GM12878 (cell line): Measurements from ENCODE around the gene ZNF653. TPM values are rescaled to one million over a fixed set of nuclear protein-coding genes. Genes with fewer than 3 reads are reported as not detected.

Experiments
- ATAC-seq: fragments of 200-7000 bp; cut with Tn5 transposase; 3 replicates; pipeline ENCODE4 v1.9.1; 2020; ENCODE audit warnings: mild to moderate bottlenecking, moderate library complexity
- BruUV-seq: library from RNA; stranded (reverse); fragments of 400-500 nt; replicated peaks from 2 replicates; lab custom pipeline; 2021; lab: Mats Ljungman, UMichigan
- CTCF ChIA-PET: fragments of 300-600 bp; sonication (Branson Sonifier 250); formaldehyde crosslinking; extraction: SDS; loops from one replicate; lab custom pipeline; 2021; ENCODE audit warnings: inconsistent platforms; lab: Yijun Ruan, JAX
- POLR2A ChIA-PET: fragments of 350-600 bp; formaldehyde crosslinking; extraction: SDS; loops from one replicate; lab custom pipeline; 2021; ENCODE audit warnings: inconsistent platforms; lab: Charles Lee
- RAD21 ChIA-PET: fragments of 300-600 bp; sonication (Branson Sonifier 250); formaldehyde crosslinking; loops from one replicate; lab custom pipeline; 2023; ENCODE audit warnings: antibody characterized with exemption; ENCODE audit not compliant: unreplicated experiment; lab: Charles Lee
- SMC1A ChIA-PET: fragments of 300-600 bp; sonication (Branson Sonifier 250); formaldehyde crosslinking; loops from one replicate; lab custom pipeline; 2023; ENCODE audit not compliant: unreplicated experiment, uncharacterized antibody; lab: Charles Lee
- DNase-seq: peaks from one replicate; pipeline ENCODE4 v3.0.0-alpha.2; 2011; ENCODE audit warnings: low read depth, low spot score
- FAIRE-seq: peaks from 3 replicates; lab custom pipeline; 2011; peaks lifted over from hg19 to GRCh38; lab: Jason Lieb, UNC
- H2AFZ ChIP-seq: 2 replicates; pipeline ENCODE4 v1.6.0; 2011; ENCODE audit warnings: low read depth, low read length, control low read depth; ENCODE audit not compliant: control insufficient read depth
- H3K27ac ChIP-seq: 2 replicates; pipeline ENCODE4 v1.5.1; 2011; ENCODE audit warnings: control low read depth; ENCODE audit not compliant: control insufficient read depth, insufficient read depth
- H3K27me3 ChIP-seq, 2 experiments: replicated peaks in 1 of 2; 2 replicates each; pipeline versions ENCODE4 v1.6.0 to v1.6.1; 2011; ENCODE audit warnings: low read length in 1 of 2; ENCODE audit not compliant: control insufficient read depth in 2 of 2, insufficient read depth in 2 of 2
- H3K36me3 ChIP-seq, 2 experiments: 2 replicates each; pipeline ENCODE4 v1.5.1; 2011; ENCODE audit warnings: low read length in 1 of 2; ENCODE audit not compliant: control insufficient read depth in 2 of 2, insufficient read depth in 2 of 2
- H3K4me1 ChIP-seq: 2 replicates; pipeline ENCODE4 v1.6.1; 2011; ENCODE audit warnings: mild to moderate bottlenecking, low read length, moderate library complexity, mixed read lengths; ENCODE audit not compliant: control insufficient read depth, insufficient read depth
- H3K4me2 ChIP-seq: 2 replicates; pipeline ENCODE4 v1.6.0; 2011; ENCODE audit warnings: control low read depth; ENCODE audit not compliant: control insufficient read depth, insufficient read depth
- H3K4me3 ChIP-seq: fragments of 200-600 bp; sonication (generic); 2 replicates; pipeline ENCODE4 v1.5.1; 2016
- H3K79me2 ChIP-seq: 2 replicates; pipeline ENCODE4 v1.6.0; 2011; ENCODE audit warnings: low read length; ENCODE audit not compliant: control insufficient read depth, insufficient read depth
- H3K9ac ChIP-seq: 2 replicates; pipeline ENCODE4 v1.8.0; 2011; ENCODE audit warnings: low read length, control low read depth, mixed read lengths; ENCODE audit not compliant: control insufficient read depth, insufficient read depth
- H3K9me3 ChIP-seq: replicated peaks from 3 replicates; pipeline ENCODE4 v1.5.1; 2011; ENCODE audit warnings: mild to moderate bottlenecking, low read length; ENCODE audit not compliant: control insufficient read depth, insufficient read depth
- H4K20me1 ChIP-seq: 2 replicates; pipeline ENCODE4 v1.6.0; 2011; ENCODE audit not compliant: control insufficient read depth, insufficient read depth
- ATF7 ChIP-seq: fragments of 450-650 bp; IDR thresholded peaks from 2 replicates; pipeline ENCODE4 v1.6.1; 2016; ENCODE audit warnings: low read depth, mild to moderate bottlenecking
- BHLHE40 ChIP-seq, 2 experiments: fragments of 450-650 bp in 1 of 2; IDR thresholded peaks; 2 replicates each; pipeline ENCODE4 v1.6.1; 2011 to 2017; ENCODE audit warnings: low read depth in 2 of 2, borderline replicate concordance in 1 of 2, improper control_type of control experiment in 1 of 2, low read length in 1 of 2, mild to moderate bottlenecking in 1 of 2
- CHD2 ChIP-seq: IDR thresholded peaks from 2 replicates; pipeline ENCODE4 v1.6.1; 2011; ENCODE audit warnings: low read depth, low read length, improper control_type of control experiment, borderline replicate concordance
- EED ChIP-seq: sonication (generic); IDR thresholded peaks from 2 replicates; pipeline ENCODE4 v1.6.1; 2016; ENCODE audit warnings: antibody characterized with exemption, low read depth
- EP300 ChIP-seq, 2 experiments: fragments of 150-350 bp in 1 of 2; IDR thresholded peaks; 2 replicates each; pipeline ENCODE4 v1.6.1; 2011 to 2012; ENCODE audit warnings: low read depth in 2 of 2, low read length in 2 of 2, borderline replicate concordance in 1 of 2, improper control_type of control experiment in 1 of 2, inconsistent platforms in 1 of 2; ENCODE audit not compliant: control insufficient read depth in 1 of 2
- FOXK2 ChIP-seq: fragments of 450-650 bp; IDR thresholded peaks from 2 replicates; pipeline ENCODE4 v1.6.1; 2017; ENCODE audit warnings: mild to moderate bottlenecking, moderate library complexity
- GABPA ChIP-seq: IDR thresholded peaks from 2 replicates; pipeline ENCODE4 v1.6.1; 2014; ENCODE audit warnings: antibody characterized with exemption, low read depth, mild to moderate bottlenecking, inconsistent platforms
- HDAC2 ChIP-seq: fragments of 200-600 bp; sonication (generic); IDR thresholded peaks from 2 replicates; pipeline ENCODE4 v1.6.1; 2017
- PAX8 ChIP-seq: fragments of 450-650 bp; IDR thresholded peaks from 2 replicates; pipeline ENCODE4 v1.6.1; 2017; ENCODE audit warnings: mild to moderate bottlenecking, moderate library complexity
- POLR2AphosphoS2 ChIP-seq: IDR thresholded peaks from 2 replicates; pipeline ENCODE4 v1.6.1; 2011; ENCODE audit warnings: low read depth, mild to moderate bottlenecking, low read length, improper control_type of control experiment, moderate library complexity
- RAD21 ChIP-seq: IDR thresholded peaks from 2 replicates; pipeline ENCODE4 v1.6.1; 2011; ENCODE audit warnings: mild to moderate bottlenecking, low read depth, low read length, moderate library complexity; ENCODE audit not compliant: insufficient read depth
- REST ChIP-seq: IDR thresholded peaks from 2 replicates; pipeline ENCODE4 v1.6.1; 2012; ENCODE audit warnings: mild to moderate bottlenecking, low read depth, low read length
- SP1 ChIP-seq: IDR thresholded peaks from one replicate; pipeline ENCODE4 v1.6.1; 2011; ENCODE audit warnings: low read depth, low read length
- SUPT20H ChIP-seq: IDR thresholded peaks from 2 replicates; pipeline ENCODE4 v1.6.1; 2011; ENCODE audit warnings: low read depth, mild to moderate bottlenecking, low read length, moderate library complexity, borderline replicate concordance; ENCODE audit not compliant: control insufficient read depth
- WGBS: methylation state at CpG from one replicate; pipeline ENCODE4 v1.1.6; 2016; ENCODE audit warnings: low lambda C conversion rate; ENCODE audit not compliant: insufficient replicate concordance, insufficient coverage; ENCODE audit errors: missing lambda C conversion rate; 5-methylcytosine and 5-hydroxymethylcytosine counted together
- in situ Hi-C: fragments of 300-500 bp; cut with MboI; formaldehyde crosslinking; loops from 9 replicates; pipeline ENCODE4 v1.14.3; 2018; ENCODE audit warnings: mixed read lengths
- intact Hi-C: fragments of 100-400 bp; cut with micrococcal nuclease; formaldehyde crosslinking; loops from one replicate; pipeline ENCODE4 v1.14.2; 2022; ENCODE audit not compliant: unreplicated experiment
- polyA plus RNA-seq, 11 experiments: library from polyadenylated mRNA; depleted of rRNA in 4 of 11; unstranded in 6 of 11; stranded (reverse) in 5 of 11; fragments of >200 nt; fragmentation: Nextera tagmentation in 4 of 11; fragmentation: Illumina TruSeq in 1 of 11; extraction: Ambion mirVana in 4 of 11; extraction: Trizol in 1 of 11; gene quantifications; 1 replicate in 1 of 11; 2 replicates in 10 of 11; pipeline versions ENCODE4 v1.2.1 to v1.2.3, GENCODE V29; 2011 to 2016; ENCODE audit warnings: inconsistent platforms in 2 of 11, missing spikeins in 2 of 11, low read depth in 1 of 11
- total RNA-seq, 4 experiments: library from RNA; depleted of rRNA in 3 of 4; stranded (reverse); fragments of >200 nt in 3 of 4; fragmentation: Illumina TruSeq in 1 of 4; extraction: Trizol in 1 of 4; gene quantifications; 2 replicates each; pipeline versions ENCODE4 v1.2.1 to v1.2.3, GENCODE V29; 2013 to 2021
- TF ChIP-seq, protein P1 (sequence below): fragments of 450-650 bp; IDR thresholded peaks from 2 replicates; pipeline ENCODE4 v1.6.1; 2018; ENCODE audit warnings: borderline replicate concordance, mild to moderate bottlenecking; ENCODE audit not compliant: partially characterized antibody
- TF ChIP-seq, protein P2 (sequence below): IDR thresholded peaks from 2 replicates; pipeline ENCODE4 v1.6.1; 2011; ENCODE audit warnings: low read depth, mild to moderate bottlenecking, low read length, moderate library complexity, borderline replicate concordance; ENCODE audit errors: extremely low read depth

The ZNF653 gene
- total and polyA plus RNA-seq, 10 of the 15 experiments (the other 5 are each of a cell fraction or from before 2014, with no cell fraction given): 2.2 to 13.2 (median 6.7) TPM; not detected in 2

DNA sequence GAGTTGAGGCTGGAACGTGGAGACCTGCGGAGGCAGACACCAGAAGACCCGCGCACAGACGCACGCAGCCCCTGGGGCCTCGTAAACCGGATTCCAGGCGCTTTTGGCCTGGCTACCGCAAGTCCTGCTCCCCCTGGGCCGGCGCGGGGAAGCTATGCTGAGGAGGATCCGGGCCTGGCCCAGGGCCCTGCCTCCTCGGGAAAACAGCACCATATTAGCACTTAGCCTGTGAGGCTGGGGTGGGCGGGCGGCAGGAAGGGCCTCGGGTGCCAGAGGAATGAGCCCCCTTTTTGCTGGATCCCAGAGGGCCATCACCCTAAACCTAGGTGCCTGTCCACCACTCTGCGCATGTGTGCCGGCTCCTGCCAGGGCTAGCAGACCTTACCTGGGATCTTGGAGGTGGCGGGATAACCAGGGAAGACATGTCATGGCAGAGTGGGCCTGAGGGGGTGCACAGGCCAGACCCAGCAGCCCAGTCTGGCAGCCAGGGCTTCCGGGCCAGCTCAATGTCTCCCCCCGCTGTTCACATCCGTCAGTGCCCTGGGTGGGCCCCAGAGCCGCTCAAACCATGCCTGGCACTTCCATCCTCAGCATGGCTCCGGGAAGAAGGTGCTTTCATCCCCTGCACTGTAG, 46.1 kb upstream of the ZNF653 start:
- no TSS peak for BruUV-seq
- no peaks in the 10 kb centered on the region for H3K27me3 ChIP-seq
- H3K4me3 ChIP-seq: no peak overlapping the region
- in situ Hi-C loops (no loop called here), intact Hi-C loops (no loop called here)
- peaks cover 14% of the 10 kb centered on the region for H3K79me2 ChIP-seq
- SMC1A ChIA-PET: no interaction called here
- peaks cover 23% of the 10 kb centered on the region for H3K4me1 ChIP-seq
- POLR2A ChIA-PET: interaction anchor here (0.5 kb wide), 1 partner anchor 100 kb away, joined by 3 read pairs; no protein-coding TSS in a partner anchor
- no peak overlapping the region for H3K4me2 ChIP-seq
- H3K36me3 ChIP-seq: peaks cover 7 to 24% of the 10 kb centered on the region in 2 experiments; a peak in 3 of 4 replicates
- H3K27ac ChIP-seq: no peak overlapping the region
- FAIRE-seq: no peak
- peak; percentile 50 for ATAC-seq
- no peak overlapping the region for H2AFZ ChIP-seq
- no peaks in the 10 kb centered on the region for H3K9me3 ChIP-seq
- no peaks in the 10 kb centered on the region for H4K20me1 ChIP-seq
- WGBS: 95% methylated on average over 26 of the region's 26 CpGs
- CTCF ChIA-PET: interaction anchor here (0.8 to 1.5 kb wide), 2 partner anchors 15 to 16 kb away, joined by 3 read pairs; no protein-coding TSS in a partner anchor
- no peak for DNase-seq
- RAD21 ChIA-PET: interaction anchor here (1.1 kb wide), 1 partner anchor 15 kb away, joined by 3 read pairs; no protein-coding TSS in a partner anchor
- no peak overlapping the region for H3K9ac ChIP-seq
- TF ChIP-seq EED (no peak), REST (no peak), RAD21 (peak; percentile 30; the same call in 1 of the 2 replicates), SUPT20H (no peak), EP300 (IDR thresholded peaks at IDR 0.05; ENCODE audit: borderline replicate concordance in 1 of 2, control insufficient read depth in 1 of 2, low read depth in 2 of 2, low read length in 2 of 2) (no peak), ATF7 (no peak), PAX8 (no peak), HDAC2 (no peak), CHD2 (no peak), FOXK2 (no peak), GABPA (no peak), POLR2AphosphoS2 (peak; percentile 60; the same call in 1 of the 2 replicates), BHLHE40 (IDR thresholded peaks at IDR 0.05; ENCODE audit: borderline replicate concordance in 1 of 2, low read depth in 2 of 2, low read length in 1 of 2) (no peak), SP1 (no peak)
- TF ChIP-seq, protein P1, sequence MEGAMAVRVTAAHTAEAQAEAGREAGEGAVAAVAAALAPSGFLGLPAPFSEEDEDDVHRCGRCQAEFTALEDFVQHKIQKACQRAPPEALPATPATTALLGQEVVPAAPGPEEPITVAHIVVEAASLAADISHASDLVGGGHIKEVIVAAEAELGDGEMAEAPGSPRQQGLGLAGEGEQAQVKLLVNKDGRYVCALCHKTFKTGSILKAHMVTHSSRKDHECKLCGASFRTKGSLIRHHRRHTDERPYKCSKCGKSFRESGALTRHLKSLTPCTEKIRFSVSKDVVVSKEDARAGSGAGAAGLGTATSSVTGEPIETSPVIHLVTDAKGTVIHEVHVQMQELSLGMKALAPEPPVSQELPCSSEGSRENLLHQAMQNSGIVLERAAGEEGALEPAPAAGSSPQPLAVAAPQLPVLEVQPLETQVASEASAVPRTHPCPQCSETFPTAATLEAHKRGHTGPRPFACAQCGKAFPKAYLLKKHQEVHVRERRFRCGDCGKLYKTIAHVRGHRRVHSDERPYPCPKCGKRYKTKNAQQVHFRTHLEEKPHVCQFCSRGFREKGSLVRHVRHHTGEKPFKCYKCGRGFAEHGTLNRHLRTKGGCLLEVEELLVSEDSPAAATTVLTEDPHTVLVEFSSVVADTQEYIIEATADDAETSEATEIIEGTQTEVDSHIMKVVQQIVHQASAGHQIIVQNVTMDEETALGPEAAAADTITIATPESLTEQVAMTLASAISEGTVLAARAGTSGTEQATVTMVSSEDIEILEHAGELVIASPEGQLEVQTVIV: no peak
- TF ChIP-seq, protein P2, sequence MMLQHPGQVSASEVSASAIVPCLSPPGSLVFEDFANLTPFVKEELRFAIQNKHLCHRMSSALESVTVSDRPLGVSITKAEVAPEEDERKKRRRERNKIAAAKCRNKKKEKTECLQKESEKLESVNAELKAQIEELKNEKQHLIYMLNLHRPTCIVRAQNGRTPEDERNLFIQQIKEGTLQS: no peak
